Caki2 (cell line): ENCODE measurements around the gene PCDHGA2. TPM values are rescaled to one million over a fixed set of nuclear protein-coding genes. Genes with fewer than 3 reads are reported as not detected.
"Not testable (repeated sequence)": the region's sequence is repeated elsewhere in the genome, so short reads cannot be mapped to it uniquely, and the experiment has no call there.

Source experiments
- DNase-seq: peaks from one replicate; pipeline ENCODE4 v3.0.0-alpha.2; 2015; ENCODE audit warnings: low read depth
- in situ Hi-C: cut with HindIII; loops from 2 replicates; pipeline ENCODE4 v1.10.0; 2016; ENCODE audit warnings: low sequenced_read_pairs, low pct_unique_long_range_greater_than_20kb, mixed read lengths
- total RNA-seq: library from RNA; depleted of rRNA; stranded (reverse); fragments of >200 nt; shearing (Covaris generic); gene quantifications from 2 replicates; pipeline ENCODE4 v1.2.3, GENCODE V29; 2014; ENCODE audit warnings: low replicate concordance; rRNA removed

PCDHGA2 gene
- not detected in 2 replicates for total RNA-seq

GRCh38 chr5:141338538-141339306 is at the start of gene PCDHGA2:
PCDHGA2 (plus strand) TSS chr5:141338760.
- no peak for DNase-seq
- in situ Hi-C loops: no loop called here

GRCh38 chr5:141298376-141298775 is 40.2 kb upstream of the PCDHGA2 start:
- in situ Hi-C loops: no loop called here

GRCh38 chr5:141303756-141304155 is 34.8 kb upstream of the PCDHGA2 start, which contains the start of gene SLC25A2:
SLC25A2 (minus strand) TSS chr5:141304049; CDS start chr5:141303865, 184 bp downstream.
- in situ Hi-C loops: no loop called here
- DNase-seq: no peak

More at GRCh38 chr5:141298376-141298775, 40.2 kb upstream of the PCDHGA2 start:
- DNase-seq: no peak

- in situ Hi-C loops: no loop called here
Observed at GRCh38 chr5:141306630-141307029, 31.9 kb upstream of the PCDHGA2 start.

GRCh38 chr5:141313711-141314110 is 24.8 kb upstream of the PCDHGA2 start:
- in situ Hi-C loops: no loop called here
- DNase-seq: no peak

More at GRCh38 chr5:141306630-141307029, 31.9 kb upstream of the PCDHGA2 start:
- no peak for DNase-seq

- in situ Hi-C loops, DNase-seq: not testable (repeated sequence)
Observed at GRCh38 chr5:141316963-141317362, 21.6 kb upstream of the PCDHGA2 start.

GRCh38 chr5:141319202-141319601 is 19.4 kb upstream of the PCDHGA2 start:
- in situ Hi-C loops: no loop called here
- DNase-seq: no peak

GRCh38 chr5:141319699-141320098 is 18.9 kb upstream of the PCDHGA2 start:
- in situ Hi-C loops: no loop called here
- no peak for DNase-seq

GRCh38 chr5:141320225-141321169 is 18.1 kb upstream of the PCDHGA2 start, which contains the start of gene TAF7:
TAF7 (minus strand) TSS chr5:141320784; CDS start chr5:141320044, 740 bp downstream.
- in situ Hi-C loops: no loop called here
- peak; percentile 90 for DNase-seq

GRCh38 chr5:141322261-141322660 is 16.3 kb upstream of the PCDHGA2 start:
- DNase-seq: no peak
- in situ Hi-C loops: no loop called here

GRCh38 chr5:141326088-141326854 is 12.3 kb upstream of the PCDHGA2 start:
- in situ Hi-C loops: no loop called here
- no peak for DNase-seq

- in situ Hi-C loops: no loop called here
- DNase-seq: no peak
Observed at GRCh38 chr5:141328231-141328630, 10.3 kb upstream of the PCDHGA2 start.

GRCh38 chr5:141330299-141331080 is 8.1 kb upstream of the PCDHGA2 start, which contains the start of gene PCDHGA1:
PCDHGA1 (plus strand) TSS chr5:141330514.
- in situ Hi-C loops: no loop called here
- no peak for DNase-seq

GRCh38 chr5:141332571-141332970 is 6.0 kb upstream of the PCDHGA2 start:
- in situ Hi-C loops, DNase-seq: not testable (repeated sequence)

GRCh38 chr5:141340781-141341354 is 2.3 kb downstream of the PCDHGA2 start:
- DNase-seq, in situ Hi-C loops: not testable (repeated sequence)

- no peak for DNase-seq
- in situ Hi-C loops: no loop called here
Observed at GRCh38 chr5:141342773-141343172, 4.2 kb downstream of the PCDHGA2 start.
